GM23248 (cell line): Measurements from ENCODE around the gene TTC39B. TPM values are rescaled to one million over a fixed set of nuclear protein-coding genes. Genes with fewer than 3 reads are reported as not detected.

Source experiments
- DNase-seq: peaks from one replicate; pipeline ENCODE4 v3.0.0-alpha.2; 2015
- H2AFZ ChIP-seq: fragments of 200-600 bp; sonication (generic); 2 replicates; pipeline ENCODE4 v1.6.1; 2016; ENCODE audit warnings: antibody characterized with exemption
- H3F3A ChIP-seq: fragments of 200-600 bp; sonication (generic); 2 replicates; pipeline ENCODE4 v1.6.1; 2016; ENCODE audit warnings: mild to moderate bottlenecking, antibody characterized with exemption, mixed run types; ENCODE audit not compliant: insufficient read depth
- H3K27ac ChIP-seq: fragments of 200-600 bp; sonication (generic); 2 replicates; pipeline ENCODE4 v1.5.1; 2016; ENCODE audit warnings: mild to moderate bottlenecking
- H3K27me3 ChIP-seq: fragments of 200-600 bp; sonication (generic); replicated peaks from 2 replicates; pipeline ENCODE4 v1.6.1; 2016; ENCODE audit warnings: mild to moderate bottlenecking; ENCODE audit not compliant: insufficient read depth
- H3K36me3 ChIP-seq: fragments of 200-600 bp; sonication (generic); 2 replicates; pipeline ENCODE4 v1.6.1; 2016; ENCODE audit warnings: low read depth, mild to moderate bottlenecking
- H3K4me1 ChIP-seq: fragments of 200-600 bp; sonication (generic); 2 replicates; pipeline ENCODE4 v1.6.1; 2016; ENCODE audit warnings: mild to moderate bottlenecking; ENCODE audit not compliant: insufficient read depth
- H3K4me2 ChIP-seq: fragments of 200-600 bp; sonication (generic); one replicate; pipeline ENCODE4 v1.6.1; 2016; ENCODE audit warnings: mild to moderate bottlenecking; ENCODE audit not compliant: unreplicated experiment
- H3K4me3 ChIP-seq: fragments of 200-600 bp; sonication (generic); 2 replicates; pipeline ENCODE4 v1.5.1; 2016; ENCODE audit warnings: mild to moderate bottlenecking
- H3K79me2 ChIP-seq: fragments of 200-600 bp; sonication (generic); 2 replicates; pipeline ENCODE4 v1.6.1; 2016; ENCODE audit warnings: mild to moderate bottlenecking; ENCODE audit not compliant: insufficient read depth
- H3K9ac ChIP-seq: fragments of 200-600 bp; sonication (generic); 2 replicates; pipeline ENCODE4 v1.6.1; 2016; ENCODE audit warnings: mild to moderate bottlenecking
- H3K9me2 ChIP-seq: fragments of 200-600 bp; sonication (generic); 2 replicates; pipeline ENCODE4 v1.6.1; 2016; ENCODE audit warnings: mixed run types, mild to moderate bottlenecking, moderate library complexity; ENCODE audit not compliant: insufficient read depth
- H3K9me3 ChIP-seq: fragments of 200-600 bp; sonication (generic); one replicate; pipeline ENCODE4 v1.6.1; 2017; ENCODE audit warnings: low read depth
- H4K20me1 ChIP-seq: fragments of 200-600 bp; sonication (generic); 2 replicates; pipeline ENCODE4 v1.6.0; 2016; ENCODE audit not compliant: insufficient read depth
- EZH2 ChIP-seq: fragments of 200-600 bp; sonication (generic); IDR thresholded peaks from 2 replicates; pipeline ENCODE4 v1.6.1; 2018; ENCODE audit warnings: antibody characterized with exemption, mild to moderate bottlenecking; ENCODE audit not compliant: insufficient read depth, poor library complexity, severe bottlenecking
- EZH2phosphoT487 ChIP-seq: fragments of 200-600 bp; sonication (generic); IDR thresholded peaks from 2 replicates; pipeline ENCODE4 v1.6.1; 2018; ENCODE audit warnings: antibody characterized with exemption, moderate library complexity, mild to moderate bottlenecking, low read depth; ENCODE audit not compliant: insufficient read depth
- WGBS, 2 experiments: methylation state at CpG; one replicate each; pipeline ENCODE4 v1.1.6; 2015 to 2017; ENCODE audit warnings: low lambda C conversion rate in 2 of 2, low coverage in 1 of 2; ENCODE audit errors: missing lambda C conversion rate in 2 of 2; 5-methylcytosine and 5-hydroxymethylcytosine counted together
- in situ Hi-C: fragments of 300-500 bp; cut with MboI; formaldehyde crosslinking; loops from 2 replicates; pipeline ENCODE4 v1.15.0; 2020
- polyA plus RNA-seq: library from polyadenylated mRNA; unstranded; fragments of >200 nt; fragmentation: Nextera tagmentation; extraction: Ambion mirVana; gene quantifications from 2 replicates; pipeline ENCODE4 v1.2.1, GENCODE V29; 2016
- total RNA-seq: library from RNA; depleted of rRNA; stranded (reverse); fragments of >200 nt; shearing (Covaris generic); gene quantifications from 2 replicates; pipeline ENCODE4 v1.2.3, GENCODE V29; 2014

The TTC39B gene
- total and polyA plus RNA-seq, 2 experiments from 2014 or later: 6.3 to 10.9 TPM

DNA sequence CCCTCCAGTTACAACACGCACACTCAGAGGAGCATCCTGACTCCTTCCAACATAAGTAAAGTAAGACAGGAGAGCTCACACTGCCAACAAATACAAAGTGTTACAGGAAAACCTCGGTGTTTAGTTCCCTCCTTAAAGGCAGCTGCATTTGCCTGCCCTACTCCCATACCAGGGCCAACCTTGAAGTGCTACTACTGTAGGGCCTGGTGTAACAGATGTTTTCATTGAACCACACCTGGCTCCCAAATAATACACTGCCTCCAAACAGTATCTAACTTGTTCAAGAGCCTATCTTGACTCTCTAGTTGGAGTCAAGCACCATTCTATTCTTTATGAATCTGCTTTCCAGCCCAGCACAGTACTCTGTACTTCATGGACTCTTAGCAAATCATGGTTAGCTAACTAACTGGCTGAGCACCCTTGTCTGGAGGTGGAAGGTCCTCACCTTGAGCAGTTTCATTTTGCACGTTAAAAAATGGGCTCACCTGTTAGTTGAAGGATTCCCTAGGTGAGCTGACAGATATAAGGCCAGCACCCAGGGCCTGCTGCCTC is 34.6 kb downstream of the TTC39B start:
- H3K4me1 ChIP-seq: no peaks in the 10 kb centered on the region

DNA sequence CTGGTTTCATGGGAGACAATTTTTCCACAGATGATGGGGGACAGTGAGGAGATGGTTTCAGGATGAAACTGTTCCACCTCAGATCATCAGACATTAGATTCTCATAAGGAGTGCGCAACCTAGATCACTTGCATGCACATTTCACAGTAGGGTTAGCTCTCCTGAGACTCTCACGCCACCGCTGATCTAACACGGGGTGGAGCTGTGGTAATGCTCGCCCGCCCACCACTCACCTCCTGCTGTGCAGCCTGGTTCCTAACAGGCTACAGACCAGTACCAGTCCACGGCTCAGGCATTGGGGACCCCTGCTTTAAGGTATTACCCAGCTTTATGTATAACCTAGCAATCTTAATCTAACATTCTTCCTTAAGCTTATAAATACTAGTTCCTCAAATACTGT is 35.6 kb downstream of the TTC39B start:
- no peaks in the 10 kb centered on the region for H3F3A ChIP-seq
- in situ Hi-C loops: no loop called here
- no peaks in the 10 kb centered on the region for H3K27me3 ChIP-seq
- H3K4me1 ChIP-seq: no peaks in the 10 kb centered on the region
- TF ChIP-seq EZH2 (no peak), EZH2phosphoT487 (no peak)
- no peak overlapping the region for H2AFZ ChIP-seq
- 94 to 95% methylated on average over 7 of the region's 7 CpGs for WGBS, 2 experiments
- H4K20me1 ChIP-seq: no peaks in the 10 kb centered on the region
- H3K4me2 ChIP-seq: no peak overlapping the region
- no peak overlapping the region for H3K27ac ChIP-seq
- no peak for DNase-seq
- H3K9me3 ChIP-seq: no peaks in the 10 kb centered on the region
- H3K79me2 ChIP-seq: peaks cover 8% of the 10 kb centered on the region; the same call in 1 of the 2 replicates
- no peak overlapping the region for H3K4me3 ChIP-seq
- no peak overlapping the region for H3K9ac ChIP-seq
- 0 out of 2 replicates have a peak, but pooled peaks cover 5% of the 10 kb centered on the region for H3K36me3 ChIP-seq
- no peaks in the 10 kb centered on the region for H3K9me2 ChIP-seq

More for the DNA sequence above, 34.6 kb downstream of the TTC39B start:
- no peaks in the 10 kb centered on the region for H3K27me3 ChIP-seq
- H3K9ac ChIP-seq: no peak overlapping the region
- TF ChIP-seq EZH2 (no peak), EZH2phosphoT487 (no peak)
- H3K4me2 ChIP-seq: no peak overlapping the region
- no peak overlapping the region for H3K27ac ChIP-seq
- WGBS, 2 experiments: 90 to 97% methylated on average over 3 of the region's 3 CpGs
- peaks cover 8% of the 10 kb centered on the region; the same call in 1 of the 2 replicates for H3K79me2 ChIP-seq
- no peak overlapping the region for H3K4me3 ChIP-seq
- no peaks in the 10 kb centered on the region for H3F3A ChIP-seq
- no peak for DNase-seq
- 0 out of 2 replicates have a peak, but pooled peaks cover under 1% of the 10 kb centered on the region for H3K36me3 ChIP-seq
- H2AFZ ChIP-seq: no peak overlapping the region
- H3K9me3 ChIP-seq: no peaks in the 10 kb centered on the region
- H3K9me2 ChIP-seq: no peaks in the 10 kb centered on the region
- in situ Hi-C loops: no loop called here
- no peaks in the 10 kb centered on the region for H4K20me1 ChIP-seq

DNA sequence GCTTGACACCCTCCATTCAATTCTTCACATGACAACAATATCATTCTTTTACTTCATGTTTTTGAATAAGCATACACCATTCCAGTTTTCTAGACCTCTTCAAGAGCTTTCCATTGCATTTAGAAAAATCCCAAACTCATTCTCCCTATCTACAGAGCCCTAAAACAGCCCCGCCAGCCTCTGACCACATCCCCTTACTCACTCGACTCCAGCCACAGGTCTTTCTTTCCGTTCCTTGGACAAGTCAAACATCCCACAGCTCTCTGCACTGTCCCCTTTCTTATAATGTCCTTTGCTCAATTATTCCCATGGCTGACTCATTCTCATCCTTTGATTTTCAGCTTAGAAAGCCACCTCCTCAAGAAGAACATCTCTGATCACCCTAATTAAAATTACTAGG is 38.2 kb downstream of the TTC39B start:
- H3K27ac ChIP-seq: no peak overlapping the region
- no peaks in the 10 kb centered on the region for H3K9me2 ChIP-seq
- H3K4me1 ChIP-seq: no peaks in the 10 kb centered on the region
- TF ChIP-seq EZH2: no peak
- TF ChIP-seq EZH2phosphoT487: no peak
- 88 to 89% methylated on average over 3 of the region's 3 CpGs for WGBS, 2 experiments
- in situ Hi-C loops: no loop called here
- no peaks in the 10 kb centered on the region for H3K79me2 ChIP-seq
- H4K20me1 ChIP-seq: no peaks in the 10 kb centered on the region
- H2AFZ ChIP-seq: no peak overlapping the region
- H3K27me3 ChIP-seq: no peaks in the 10 kb centered on the region
- H3K9me3 ChIP-seq: no peaks in the 10 kb centered on the region
- no peak for DNase-seq
- H3K9ac ChIP-seq: no peak overlapping the region
- H3K4me2 ChIP-seq: no peak overlapping the region
- no peak overlapping the region for H3K4me3 ChIP-seq
- no peaks in the 10 kb centered on the region for H3F3A ChIP-seq
- 0 out of 2 replicates have a peak, but pooled peaks cover 5% of the 10 kb centered on the region for H3K36me3 ChIP-seq

DNA sequence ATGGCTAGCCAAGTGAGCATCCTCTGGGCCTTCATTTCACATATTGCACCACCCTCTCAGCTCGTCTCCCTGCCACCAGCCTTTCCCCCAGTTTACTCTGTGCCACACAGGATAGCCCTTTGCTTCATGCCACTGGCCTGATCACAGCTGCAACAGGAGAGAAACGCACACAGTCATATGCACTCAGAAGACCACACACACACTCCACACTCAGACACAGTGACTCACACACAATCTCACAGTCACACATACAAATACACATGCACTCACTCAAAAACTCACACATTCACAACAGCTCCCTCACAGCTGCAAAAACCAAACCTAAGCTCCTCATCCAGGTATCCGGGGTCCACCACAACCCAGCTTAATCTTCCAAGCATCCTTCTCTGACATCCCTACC is 38.7 kb downstream of the TTC39B start:
- no peak for DNase-seq
- Histone ChIP-seq H3K9ac (no peak overlapping the region), H2AFZ (no peak overlapping the region), H3F3A (no peaks in the 10 kb centered on the region), H3K36me3 (0 out of 2 replicates have a peak, but pooled peaks cover 5% of the 10 kb centered on the region), H3K4me3 (no peak overlapping the region), H3K27me3 (no peaks in the 10 kb centered on the region), H3K9me3 (no peaks in the 10 kb centered on the region), H3K27ac (no peak overlapping the region), H3K4me2 (no peak overlapping the region), H3K9me2 (no peaks in the 10 kb centered on the region), H3K4me1 (no peaks in the 10 kb centered on the region), H4K20me1 (no peaks in the 10 kb centered on the region), H3K79me2 (no peaks in the 10 kb centered on the region)
- 80 to 94% methylated on average over 3 of the region's 3 CpGs for WGBS, 2 experiments
- TF ChIP-seq EZH2phosphoT487 (no peak), EZH2 (no peak)
- in situ Hi-C loops: no loop called here
